OCI-LY7 (cell line): ENCODE measurements around the gene RNF144A.

ENCODE experiments used
- EZH2phosphoT487 ChIP-seq: fragments of 200-600 bp; sonication (generic); IDR thresholded peaks from 2 replicates; pipeline ENCODE4 v1.6.1; 2018; ENCODE audit warnings: low read depth, borderline replicate concordance, mild to moderate bottlenecking, mixed run types, antibody characterized with exemption, low read length, moderate library complexity, mixed read lengths
- TF ChIP-seq, protein P1 (sequence below): fragments of 200-600 bp; sonication (generic); conservative IDR thresholded peaks from 2 replicates; pipeline ENCODE4 v1.5.1; 2014; ENCODE audit warnings: mild to moderate bottlenecking, antibody characterized with exemption, low read length, moderate library complexity, mixed read lengths

DNA sequence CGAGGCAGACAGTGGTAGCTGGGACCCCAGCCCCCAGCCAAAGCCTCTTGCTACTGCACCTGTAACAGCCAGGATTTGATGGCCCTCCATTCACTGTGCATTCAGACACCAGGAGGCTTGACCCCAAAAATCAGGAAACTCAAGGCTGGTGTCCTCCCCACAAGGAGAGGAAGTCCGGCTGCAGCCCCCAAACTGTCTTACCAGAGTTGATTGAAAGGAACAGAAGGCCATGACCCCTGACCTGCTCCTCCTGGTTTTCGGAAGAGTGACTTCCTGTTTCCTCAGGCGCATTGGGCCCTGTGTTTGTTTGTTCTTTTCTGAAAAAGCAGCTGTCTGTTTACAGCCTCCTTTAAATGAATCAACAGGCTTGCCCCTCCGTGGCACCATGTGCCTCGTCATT, 111.6 kb downstream of the RNF144A start:
- TF ChIP-seq, protein P1, sequence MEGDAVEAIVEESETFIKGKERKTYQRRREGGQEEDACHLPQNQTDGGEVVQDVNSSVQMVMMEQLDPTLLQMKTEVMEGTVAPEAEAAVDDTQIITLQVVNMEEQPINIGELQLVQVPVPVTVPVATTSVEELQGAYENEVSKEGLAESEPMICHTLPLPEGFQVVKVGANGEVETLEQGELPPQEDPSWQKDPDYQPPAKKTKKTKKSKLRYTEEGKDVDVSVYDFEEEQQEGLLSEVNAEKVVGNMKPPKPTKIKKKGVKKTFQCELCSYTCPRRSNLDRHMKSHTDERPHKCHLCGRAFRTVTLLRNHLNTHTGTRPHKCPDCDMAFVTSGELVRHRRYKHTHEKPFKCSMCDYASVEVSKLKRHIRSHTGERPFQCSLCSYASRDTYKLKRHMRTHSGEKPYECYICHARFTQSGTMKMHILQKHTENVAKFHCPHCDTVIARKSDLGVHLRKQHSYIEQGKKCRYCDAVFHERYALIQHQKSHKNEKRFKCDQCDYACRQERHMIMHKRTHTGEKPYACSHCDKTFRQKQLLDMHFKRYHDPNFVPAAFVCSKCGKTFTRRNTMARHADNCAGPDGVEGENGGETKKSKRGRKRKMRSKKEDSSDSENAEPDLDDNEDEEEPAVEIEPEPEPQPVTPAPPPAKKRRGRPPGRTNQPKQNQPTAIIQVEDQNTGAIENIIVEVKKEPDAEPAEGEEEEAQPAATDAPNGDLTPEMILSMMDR = no peak
- no peak for TF ChIP-seq EZH2phosphoT487
